ENCODE results near the gene ESAM. TPM values are rescaled to one million over a fixed set of nuclear protein-coding genes. Genes with fewer than 3 reads are reported as not detected.

The ESAM gene
- total and polyA plus RNA-seq, 2 experiments from 2014 or later = 0.32 TPM; not detected in 1

DNA sequence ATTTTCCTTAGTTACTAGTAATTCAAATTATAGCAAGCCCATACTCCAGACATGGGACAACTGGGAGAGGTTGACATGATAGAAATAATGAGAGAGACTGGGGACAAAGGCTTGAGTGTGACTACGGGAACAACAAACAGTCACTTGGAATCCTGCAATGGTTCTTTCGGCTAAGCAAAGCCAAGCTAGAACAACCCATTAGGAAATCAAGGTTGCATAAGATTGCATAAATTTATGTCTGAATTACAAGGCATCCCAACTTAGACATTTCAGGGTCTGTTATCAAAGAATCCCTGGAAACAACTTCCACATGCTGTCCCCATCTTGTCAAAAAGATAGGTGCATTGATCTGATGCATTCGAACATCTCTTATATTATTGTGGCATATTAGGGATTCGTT, 32.5 kb downstream of the ESAM start:
- H3K4me3 Mint-ChIP-seq = no peak overlapping the region
- TF ChIP-seq ZNF331 (CRISPR knock-in tag; IDR thresholded peaks at IDR 0.05; ENCODE audit: low read depth) = no peak
- TF ChIP-seq CTCF (conservative IDR thresholded peaks at IDR 0.05; ENCODE audit: low read depth in 2 of 2) = no peak
- TF ChIP-seq NANOG (IDR thresholded peaks at IDR 0.05; ENCODE audit: borderline replicate concordance) = no peak
- TF ChIP-seq EZH2phosphoT487 (IDR thresholded peaks at IDR 0.05; ENCODE audit: unreplicated experiment) = no peak
- TF ChIP-seq ZNF114 (CRISPR knock-in tag; IDR thresholded peaks at IDR 0.05) = no peak
- TF ChIP-seq EZH2 (IDR thresholded peaks at IDR 0.05; ENCODE audit: low read depth, unreplicated experiment) = no peak
- no peak for TF ChIP-seq CREB1 (CRISPR knock-in tag; IDR thresholded peaks at IDR 0.05; ENCODE audit: low read depth)
- TF ChIP-seq ZNF462 (CRISPR knock-in tag; IDR thresholded peaks at IDR 0.05) = no peak
- TF ChIP-seq, protein P1, sequence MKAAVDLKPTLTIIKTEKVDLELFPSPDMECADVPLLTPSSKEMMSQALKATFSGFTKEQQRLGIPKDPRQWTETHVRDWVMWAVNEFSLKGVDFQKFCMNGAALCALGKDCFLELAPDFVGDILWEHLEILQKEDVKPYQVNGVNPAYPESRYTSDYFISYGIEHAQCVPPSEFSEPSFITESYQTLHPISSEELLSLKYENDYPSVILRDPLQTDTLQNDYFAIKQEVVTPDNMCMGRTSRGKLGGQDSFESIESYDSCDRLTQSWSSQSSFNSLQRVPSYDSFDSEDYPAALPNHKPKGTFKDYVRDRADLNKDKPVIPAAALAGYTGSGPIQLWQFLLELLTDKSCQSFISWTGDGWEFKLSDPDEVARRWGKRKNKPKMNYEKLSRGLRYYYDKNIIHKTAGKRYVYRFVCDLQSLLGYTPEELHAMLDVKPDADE (IDR thresholded peaks at IDR 0.05) = no peak
- TF ChIP-seq, protein P2, sequence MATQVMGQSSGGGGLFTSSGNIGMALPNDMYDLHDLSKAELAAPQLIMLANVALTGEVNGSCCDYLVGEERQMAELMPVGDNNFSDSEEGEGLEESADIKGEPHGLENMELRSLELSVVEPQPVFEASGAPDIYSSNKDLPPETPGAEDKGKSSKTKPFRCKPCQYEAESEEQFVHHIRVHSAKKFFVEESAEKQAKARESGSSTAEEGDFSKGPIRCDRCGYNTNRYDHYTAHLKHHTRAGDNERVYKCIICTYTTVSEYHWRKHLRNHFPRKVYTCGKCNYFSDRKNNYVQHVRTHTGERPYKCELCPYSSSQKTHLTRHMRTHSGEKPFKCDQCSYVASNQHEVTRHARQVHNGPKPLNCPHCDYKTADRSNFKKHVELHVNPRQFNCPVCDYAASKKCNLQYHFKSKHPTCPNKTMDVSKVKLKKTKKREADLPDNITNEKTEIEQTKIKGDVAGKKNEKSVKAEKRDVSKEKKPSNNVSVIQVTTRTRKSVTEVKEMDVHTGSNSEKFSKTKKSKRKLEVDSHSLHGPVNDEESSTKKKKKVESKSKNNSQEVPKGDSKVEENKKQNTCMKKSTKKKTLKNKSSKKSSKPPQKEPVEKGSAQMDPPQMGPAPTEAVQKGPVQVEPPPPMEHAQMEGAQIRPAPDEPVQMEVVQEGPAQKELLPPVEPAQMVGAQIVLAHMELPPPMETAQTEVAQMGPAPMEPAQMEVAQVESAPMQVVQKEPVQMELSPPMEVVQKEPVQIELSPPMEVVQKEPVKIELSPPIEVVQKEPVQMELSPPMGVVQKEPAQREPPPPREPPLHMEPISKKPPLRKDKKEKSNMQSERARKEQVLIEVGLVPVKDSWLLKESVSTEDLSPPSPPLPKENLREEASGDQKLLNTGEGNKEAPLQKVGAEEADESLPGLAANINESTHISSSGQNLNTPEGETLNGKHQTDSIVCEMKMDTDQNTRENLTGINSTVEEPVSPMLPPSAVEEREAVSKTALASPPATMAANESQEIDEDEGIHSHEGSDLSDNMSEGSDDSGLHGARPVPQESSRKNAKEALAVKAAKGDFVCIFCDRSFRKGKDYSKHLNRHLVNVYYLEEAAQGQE (IDR thresholded peaks at IDR 0.05; ENCODE audit: unreplicated experiment) = no peak
- TF ChIP-seq STAT1 (IDR thresholded peaks at IDR 0.05; ENCODE audit: unreplicated experiment) = no peak
- no peak for TF ChIP-seq POLR2AphosphoS5 (IDR thresholded peaks at IDR 0.05; ENCODE audit: low read depth)
- no peak for TF ChIP-seq JUNB (IDR thresholded peaks at IDR 0.05; ENCODE audit: unreplicated experiment)
- Histone ChIP-seq H3K4me2 (no peak overlapping the region), H3K79me2 (replicated peaks; ENCODE audit: insufficient read depth) (no peaks in the 10 kb centered on the region), H3K27ac (ENCODE audit: low read depth) (no peak overlapping the region), H2AFZ (no peak overlapping the region), H3K27me3 (ENCODE audit: insufficient read depth) (peaks cover 34% of the 10 kb centered on the region), H3K9me2 (ENCODE audit: insufficient read depth) (no peaks in the 10 kb centered on the region), H3F3A (replicated peaks; ENCODE audit: low read depth) (no peaks in the 10 kb centered on the region), H3K36me3 (ENCODE audit: insufficient read depth) (no peaks in the 10 kb centered on the region), H4K20me1 (replicated peaks; ENCODE audit: insufficient read depth) (no peaks in the 10 kb centered on the region), H3K4me1 (ENCODE audit: insufficient read depth) (peaks cover 26% of the 10 kb centered on the region), H3K4me3 (no peak overlapping the region)
- peaks cover 32% of the 10 kb centered on the region for H3K4me1 Mint-ChIP-seq
- no peaks in the 10 kb centered on the region for H3K36me3 Mint-ChIP-seq (ENCODE audit: low read depth)
- ATAC-seq = no peak
- H3K27ac Mint-ChIP-seq = no peak overlapping the region
- H3K27me3 Mint-ChIP-seq (ENCODE audit: insufficient read depth, low read depth, poor library complexity) = peaks cover 12% of the 10 kb centered on the region
- no peak for DNase-seq (ENCODE audit: low spot score)
- no peaks in the 10 kb centered on the region for H3K9me3 Mint-ChIP-seq

Data from GM23338 (cell line).